ENCODE results near the gene CLSTN2.

Gene CLSTN2

GRCh38 chr3:139944256-139944910, 9.4 kb downstream of the CLSTN2 start:
- DNase-seq = no peak

- DNase-seq = no peak
These were observed 10.4 kb downstream of the CLSTN2 start for GRCh38 chr3:139945386-139945785.

- no peak for DNase-seq
These were observed 11.0 kb downstream of the CLSTN2 start for GRCh38 chr3:139945942-139946341.

GRCh38 chr3:139948467-139948866, 13.5 kb downstream of the CLSTN2 start:
- DNase-seq = no peak

GRCh38 chr3:139948898-139949297, 13.9 kb downstream of the CLSTN2 start:
- no peak for DNase-seq

- no peak for DNase-seq
These were observed 18.3 kb downstream of the CLSTN2 start for GRCh38 chr3:139953131-139953910.

GRCh38 chr3:139954146-139954860, 19.3 kb downstream of the CLSTN2 start:
- DNase-seq = no peak

GRCh38 chr3:139957844-139958243, 22.9 kb downstream of the CLSTN2 start:
- DNase-seq = no peak

- DNase-seq = no peak
These were observed 34.4 kb downstream of the CLSTN2 start for GRCh38 chr3:139969386-139969785.

GRCh38 chr3:139970526-139970925, 35.5 kb downstream of the CLSTN2 start:
- no peak for DNase-seq

GRCh38 chr3:139974809-139975425, 39.9 kb downstream of the CLSTN2 start:
- DNase-seq = no peak

- no peak for DNase-seq
These were observed 40.8 kb downstream of the CLSTN2 start for GRCh38 chr3:139975594-139976365.

- DNase-seq = no peak
These were observed 44.0 kb downstream of the CLSTN2 start for GRCh38 chr3:139978966-139979365.

GRCh38 chr3:139979991-139980390, 45.0 kb downstream of the CLSTN2 start:
- DNase-seq = no peak

- no peak for DNase-seq
These were observed 47.4 kb downstream of the CLSTN2 start for GRCh38 chr3:139982404-139982803.

GRCh38 chr3:139985576-139985975, 50.6 kb downstream of the CLSTN2 start:
- DNase-seq = no peak

- no peak for DNase-seq
These were observed 52.9 kb downstream of the CLSTN2 start for GRCh38 chr3:139987908-139988307.

- no peak for DNase-seq
These were observed 53.6 kb downstream of the CLSTN2 start for GRCh38 chr3:139988472-139989156.

- no peak for DNase-seq
These were observed 59.9 kb downstream of the CLSTN2 start for GRCh38 chr3:139994891-139995290.

GRCh38 chr3:140004271-140004670, 69.3 kb downstream of the CLSTN2 start:
- no peak for DNase-seq

- DNase-seq = no peak
These were observed 71.3 kb downstream of the CLSTN2 start for GRCh38 chr3:140006331-140006730.

GRCh38 chr3:140007081-140007480, 72.1 kb downstream of the CLSTN2 start:
- DNase-seq = no peak
